ENCODE measurements around the gene BRMS1. TPM values are rescaled to one million over a fixed set of nuclear protein-coding genes. Genes with fewer than 3 reads are reported as not detected.
"Not testable (repeated sequence)": the region's sequence is repeated elsewhere in the genome, so short reads cannot be mapped to it uniquely, and the experiment has no call there.

The BRMS1 gene
- total RNA-seq, 2 experiments from 2014 or later: 53.2 to 57.1 TPM

GRCh38 chr11:66320289-66320688 is 24.6 kb downstream of the BRMS1 start:
- H3K27me3 Mint-ChIP-seq (ENCODE audit: low read depth); POLR2A ChIA-PET: not testable (repeated sequence)
- H3K4me1 Mint-ChIP-seq (ENCODE audit: low read depth): peaks cover 82% of the 10 kb centered on the region

DNA sequence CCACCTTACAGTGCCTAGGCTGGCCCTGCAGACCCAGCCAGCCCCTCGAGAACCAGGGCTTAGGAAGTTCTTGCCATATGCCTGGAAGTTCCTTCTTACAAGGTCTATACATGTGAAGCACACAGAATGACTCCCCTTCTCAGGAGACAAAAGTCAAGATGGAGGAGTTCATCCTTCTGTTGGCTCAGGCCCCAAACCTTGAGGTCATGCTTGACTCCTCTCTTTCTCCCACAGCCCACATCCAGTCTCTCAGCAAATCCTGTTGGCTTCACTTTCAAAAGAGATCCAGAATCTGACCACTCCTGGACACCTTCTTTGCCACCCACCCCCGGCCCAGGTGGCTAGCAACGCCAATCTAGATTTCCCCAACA is 26.3 kb downstream of the BRMS1 start:
- no peaks in the 10 kb centered on the region for H3K27me3 Mint-ChIP-seq (ENCODE audit: low read depth)
- H3K27ac Mint-ChIP-seq: peak overlapping the region; percentile 99
- ChIA-PET CTCF (interaction anchor here (2.4 kb wide), 1 partner anchor 8 kb away, joined by 15 read pairs; no protein-coding TSS in a partner anchor), POLR2A (interaction anchor here (0.8 to 3.9 kb wide), 4 partner anchors 8 to 54 kb away, joined by 3 to 33 read pairs (median 12); partner anchors contain the start of genes RIN1 and SLC29A2)
- ATAC-seq: no peak
- H3K9me3 Mint-ChIP-seq (ENCODE audit: insufficient read depth): peaks cover 13% of the 10 kb centered on the region
- H3K4me1 Mint-ChIP-seq (ENCODE audit: low read depth): peaks cover 79% of the 10 kb centered on the region
- peak overlapping the region; percentile 87 for H3K4me3 Mint-ChIP-seq
- peaks cover 42% of the 10 kb centered on the region for H3K36me3 Mint-ChIP-seq (ENCODE audit: low read depth)
- DNase-seq: no peak

More at GRCh38 chr11:66320289-66320688, 24.6 kb downstream of the BRMS1 start:
- ATAC-seq, CTCF ChIA-PET, DNase-seq, H3K4me3 Mint-ChIP-seq: not testable (repeated sequence)
- peaks cover 28% of the 10 kb centered on the region for H3K36me3 Mint-ChIP-seq (ENCODE audit: low read depth)
- H3K27ac Mint-ChIP-seq: peak overlapping the region; percentile 60
- H3K9me3 Mint-ChIP-seq (ENCODE audit: insufficient read depth): peaks cover 13% of the 10 kb centered on the region

- Mint-ChIP-seq H3K27ac (peak overlapping the region; percentile 99), H3K4me3 (peak overlapping the region; percentile 87), H3K36me3 (ENCODE audit: low read depth) (peaks cover 44% of the 10 kb centered on the region), H3K9me3 (ENCODE audit: insufficient read depth) (peaks cover 13% of the 10 kb centered on the region), H3K4me1 (ENCODE audit: low read depth) (peaks cover 73% of the 10 kb centered on the region), H3K27me3 (ENCODE audit: low read depth) (no peaks in the 10 kb centered on the region)
- ATAC-seq: peak; percentile 66
- CTCF ChIA-PET: interaction anchor here (0.7 to 2.4 kb wide), 7 partner anchors 8 to 96 kb away, joined by 3 to 15 read pairs (median 5); partner anchors contain the start of gene RIN1
- DNase-seq: peak; percentile 95
- POLR2A ChIA-PET: interaction anchor here (0.8 to 3.9 kb wide), 7 partner anchors 9 to 54 kb away, joined by 3 to 33 read pairs (median 4); partner anchors contain the start of genes BRMS1, RIN1 and SLC29A2
Observed at GRCh38 chr11:66317723-66318599, 26.9 kb downstream of the BRMS1 start.

- Mint-ChIP-seq H3K36me3 (ENCODE audit: low read depth) (peaks cover 44% of the 10 kb centered on the region), H3K9me3 (ENCODE audit: insufficient read depth) (peaks cover 13% of the 10 kb centered on the region), H3K4me1 (ENCODE audit: low read depth) (peaks cover 68% of the 10 kb centered on the region), H3K4me3 (peak overlapping the region; percentile 87), H3K27me3 (ENCODE audit: low read depth) (no peaks in the 10 kb centered on the region), H3K27ac (peak overlapping the region; percentile 99)
- ATAC-seq (peak; percentile 17), DNase-seq (peak; percentile 83)
- CTCF ChIA-PET: interaction anchor here (0.8 to 2.4 kb wide), 6 partner anchors 9 to 72 kb away, joined by 3 to 15 read pairs (median 6); partner anchors contain the start of gene RIN1
- POLR2A ChIA-PET: interaction anchor here (0.5 to 3.9 kb wide), 7 partner anchors 9 to 850 kb away, joined by 3 to 33 read pairs (median 3); partner anchors contain the start of genes BRMS1 and RIN1
Observed at GRCh38 chr11:66317322-66317722, 27.6 kb downstream of the BRMS1 start.

- Mint-ChIP-seq H3K27me3 (ENCODE audit: low read depth) (no peaks in the 10 kb centered on the region), H3K9me3 (ENCODE audit: insufficient read depth) (peaks cover 13% of the 10 kb centered on the region), H3K4me3 (peak within 1 kb of the TSS; percentile 87), H3K27ac (peak within 1 kb of the TSS; percentile 99), H3K4me1 (ENCODE audit: low read depth) (peaks cover 66% of the 10 kb centered on the region), H3K36me3 (ENCODE audit: low read depth) (peaks cover 44% of the 10 kb centered on the region)
- ATAC-seq: no peak
- peak; percentile 71 for DNase-seq
- ChIA-PET CTCF (interaction anchor here (1.3 to 2.4 kb wide), 5 partner anchors 10 to 72 kb away, joined by 5 to 15 read pairs (median 7); partner anchors contain the start of gene RIN1), POLR2A (interaction anchor here (0.5 to 3.9 kb wide), 7 partner anchors 10 to 851 kb away, joined by 3 to 33 read pairs (median 3); partner anchors contain the start of genes BRMS1 and RIN1)
Observed at GRCh38 chr11:66316849-66317251, 28.1 kb downstream of the BRMS1 start, which contains the start of gene CD248. TSS of gene CD248 (minus strand) at chr11:66317044. CDS start at chr11:66317027, 17 bp downstream.

DNA sequence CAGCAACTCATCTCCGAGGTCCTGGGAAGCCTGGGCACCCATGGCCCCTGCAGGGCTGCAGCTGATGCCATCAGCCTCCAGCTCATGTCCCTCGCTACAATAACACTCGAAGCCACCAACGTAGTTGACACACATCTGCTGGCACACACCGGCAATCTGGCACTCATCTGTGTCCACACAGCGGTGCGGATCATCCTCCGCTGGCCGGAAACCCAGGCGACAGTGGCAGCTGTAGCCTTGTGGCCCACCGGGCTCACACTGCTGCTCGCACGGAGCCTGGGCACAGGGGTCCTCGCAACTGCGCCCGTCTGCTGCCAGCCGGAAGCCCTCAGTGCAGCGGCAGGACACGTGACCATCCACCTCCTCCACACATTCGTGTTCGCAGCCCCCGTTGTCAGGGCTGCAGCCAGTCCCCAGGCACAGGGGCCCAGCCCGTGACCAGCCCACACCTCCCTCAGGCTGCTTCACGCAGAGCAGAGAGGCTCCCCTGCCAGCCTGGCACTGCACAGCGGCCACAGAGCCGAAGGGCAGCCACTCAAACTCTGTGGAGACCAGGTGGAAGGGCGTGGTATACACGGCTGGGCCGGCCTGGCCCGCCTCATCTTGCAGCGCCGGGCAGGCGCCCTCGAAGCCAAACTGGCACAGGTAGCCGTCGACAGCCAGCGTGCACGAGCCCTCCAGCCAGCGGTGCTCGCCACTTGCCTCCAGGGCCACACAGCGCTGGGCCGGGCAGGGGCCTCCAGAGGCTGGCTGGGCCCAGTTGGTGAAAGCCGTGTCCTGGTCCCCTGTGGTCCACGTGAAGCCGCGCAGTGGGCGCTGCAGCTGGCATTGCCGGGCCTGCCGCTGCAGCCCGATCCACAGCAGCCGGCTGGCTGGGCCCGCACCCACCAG is 28.7 kb downstream of the BRMS1 start:
- peak overlapping the region; percentile 87 for H3K4me3 Mint-ChIP-seq
- DNase-seq (peak; percentile 72), ATAC-seq (no peak)
- no peaks in the 10 kb centered on the region for H3K27me3 Mint-ChIP-seq (ENCODE audit: low read depth)
- peaks cover 66% of the 10 kb centered on the region for H3K4me1 Mint-ChIP-seq (ENCODE audit: low read depth)
- CTCF ChIA-PET: interaction anchor here (0.8 to 2.4 kb wide), 8 partner anchors 10 to 425 kb away, joined by 3 to 15 read pairs (median 5); partner anchors contain the start of genes CCDC85B and RIN1
- H3K9me3 Mint-ChIP-seq (ENCODE audit: insufficient read depth): peaks cover 13% of the 10 kb centered on the region
- peak overlapping the region; percentile 99 for H3K27ac Mint-ChIP-seq
- POLR2A ChIA-PET: interaction anchor here (0.6 to 3.9 kb wide), 10 partner anchors 8 to 245 kb away, joined by 3 to 33 read pairs (median 4); partner anchors contain the start of genes B4GAT1, BRMS1, RIN1 and SLC29A2
- peaks cover 44% of the 10 kb centered on the region for H3K36me3 Mint-ChIP-seq (ENCODE audit: low read depth)

GRCh38 chr11:66315498-66315885 is 29.4 kb downstream of the BRMS1 start:
- Mint-ChIP-seq H3K4me1 (ENCODE audit: low read depth) (peaks cover 63% of the 10 kb centered on the region), H3K9me3 (ENCODE audit: insufficient read depth) (peaks cover 13% of the 10 kb centered on the region), H3K4me3 (peak overlapping the region; percentile 87), H3K27ac (peak overlapping the region; percentile 99), H3K36me3 (ENCODE audit: low read depth) (peaks cover 42% of the 10 kb centered on the region), H3K27me3 (ENCODE audit: low read depth) (no peaks in the 10 kb centered on the region)
- ChIA-PET CTCF (interaction anchor here (0.8 to 1.9 kb wide), 5 partner anchors 11 to 424 kb away, joined by 3 to 8 read pairs (median 4); partner anchors contain the start of gene CCDC85B), POLR2A (interaction anchor here (0.6 to 3.9 kb wide), 8 partner anchors 9 to 244 kb away, joined by 3 to 33 read pairs (median 3); partner anchors contain the start of genes B4GAT1, BRMS1, SLC29A2 and YIF1A)
- no peak for ATAC-seq
- no peak for DNase-seq

GRCh38 chr11:66314561-66315497 is 30.1 kb downstream of the BRMS1 start:
- Mint-ChIP-seq H3K9me3 (ENCODE audit: insufficient read depth) (peaks cover 8% of the 10 kb centered on the region), H3K36me3 (ENCODE audit: low read depth) (peaks cover 36% of the 10 kb centered on the region), H3K4me3 (peak overlapping the region; percentile 87), H3K27me3 (ENCODE audit: low read depth) (no peaks in the 10 kb centered on the region), H3K4me1 (ENCODE audit: low read depth) (peaks cover 56% of the 10 kb centered on the region), H3K27ac (peak overlapping the region; percentile 99)
- DNase-seq (no peak), ATAC-seq (no peak)
- ChIA-PET POLR2A (interaction anchor here (0.6 to 3.9 kb wide), 11 partner anchors 9 to 243 kb away, joined by 3 to 33 read pairs (median 5); partner anchors contain the start of genes B4GAT1, BRMS1, RIN1 and SLC29A2), CTCF (interaction anchor here (0.9 to 5.5 kb wide), 8 partner anchors 11 to 424 kb away, joined by 3 to 194 read pairs (median 6); partner anchors contain the start of genes CCDC85B, RIN1 and SLC29A2)

- Mint-ChIP-seq H3K9me3 (ENCODE audit: insufficient read depth) (peaks cover 2% of the 10 kb centered on the region), H3K27me3 (ENCODE audit: low read depth) (no peaks in the 10 kb centered on the region), H3K4me3 (peak overlapping the region; percentile 87), H3K27ac (peak overlapping the region; percentile 99), H3K4me1 (ENCODE audit: low read depth) (peaks cover 50% of the 10 kb centered on the region), H3K36me3 (ENCODE audit: low read depth) (peaks cover 31% of the 10 kb centered on the region)
- no peak for ATAC-seq
- ChIA-PET POLR2A (interaction anchor here (0.9 to 3.7 kb wide), 6 partner anchors 10 to 58 kb away, joined by 3 to 28 read pairs (median 15); partner anchors contain the start of genes BRMS1, RIN1 and SLC29A2), CTCF (interaction anchor here (1.3 to 5.5 kb wide), 5 partner anchors 12 to 72 kb away, joined by 3 to 194 read pairs (median 79); partner anchors contain the start of genes B4GAT1, BRMS1, RIN1 and SLC29A2)
- DNase-seq: no peak
Observed at GRCh38 chr11:66314186-66314501, 30.8 kb downstream of the BRMS1 start.

Data from activated CD8-positive, alpha-beta T cell treated with anti-CD3 and anti-CD28 coated beads, Interleukin-2, amount 10 ng/mL, durations not matched to agents 7 days and 5 days (primary cell).